Smooth muscle cell of the pulmonary artery (primary cell): ENCODE results near the gene ARHGAP11A. TPM values are rescaled to one million over a fixed set of nuclear protein-coding genes. Genes with fewer than 3 reads are reported as not detected.

Experiments used
- total RNA-seq: library from RNA; depleted of rRNA; stranded (reverse); fragments of >200 nt; gene quantifications from 2 replicates; pipeline ENCODE4 v1.2.3, GENCODE V29; 2014

The ARHGAP11A gene
- 5.3 and 12.3 TPM in 2 replicates for total RNA-seq

GRCh38 chr15:32615051-32615870 lies at the start of gene ARHGAP11A:
ARHGAP11A (plus strand) TSS chr15:32615504; CDS start chr15:32616212, 708 bp downstream.

GRCh38 chr15:32593151-32593550 lies 22.2 kb upstream of the ARHGAP11A start, which contains the start of gene GOLGA8N:
GOLGA8N (plus strand) TSS chr15:32593456.

GRCh38 chr15:32641517-32642059 lies 26.3 kb downstream of the ARHGAP11A start, which contains the start of gene SCG5:
SCG5 (plus strand) TSS chr15:32641710; CDS start chr15:32643593, 1,883 bp downstream.

Other genes starting within 250 kb of the ARHGAP11A start
- gene GOLGA8K, start 212.2 kb upstream of the ARHGAP11A start, total RNA-seq: 0.36 and 0.46 TPM in 2 replicates
- gene GOLGA8O, start 159.9 kb upstream of the ARHGAP11A start, total RNA-seq: 0.20 and 0.96 TPM in 2 replicates
- 6.8 and 7.1 TPM in 2 replicates for gene GOLGA8N, start 22.0 kb upstream of the ARHGAP11A start, total RNA-seq
- 15.9 and 29.6 TPM in 2 replicates for gene SCG5, start 26.2 kb downstream of the ARHGAP11A start, total RNA-seq
- gene GREM1, start 102.5 kb downstream of the ARHGAP11A start, total RNA-seq: 166 and 792 TPM in 2 replicates